ENCODE data around the gene EGR1.

The EGR1 gene

DNA sequence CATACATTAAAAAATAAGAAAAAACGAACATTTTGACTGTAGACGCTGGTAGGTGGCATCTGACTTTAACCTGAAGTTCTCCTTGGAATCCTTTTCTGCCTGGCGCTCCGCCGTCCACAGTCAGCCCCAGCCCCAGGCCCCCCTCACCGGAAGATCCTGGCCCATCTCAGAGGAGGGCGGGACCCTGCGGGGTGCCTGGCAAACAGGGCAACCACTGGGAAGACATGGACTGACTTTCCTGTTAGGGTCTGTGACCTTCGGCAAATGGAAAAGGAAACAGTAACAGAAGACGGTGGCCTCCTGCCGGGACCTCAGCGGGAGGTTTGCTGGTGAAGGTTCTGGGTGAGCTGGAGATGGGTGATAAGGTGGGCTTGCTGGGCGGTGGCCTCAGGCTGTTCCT is 11.7 kb upstream of the EGR1 start:
- no peak for DNase-seq (ENCODE audit: low read depth)

DNA sequence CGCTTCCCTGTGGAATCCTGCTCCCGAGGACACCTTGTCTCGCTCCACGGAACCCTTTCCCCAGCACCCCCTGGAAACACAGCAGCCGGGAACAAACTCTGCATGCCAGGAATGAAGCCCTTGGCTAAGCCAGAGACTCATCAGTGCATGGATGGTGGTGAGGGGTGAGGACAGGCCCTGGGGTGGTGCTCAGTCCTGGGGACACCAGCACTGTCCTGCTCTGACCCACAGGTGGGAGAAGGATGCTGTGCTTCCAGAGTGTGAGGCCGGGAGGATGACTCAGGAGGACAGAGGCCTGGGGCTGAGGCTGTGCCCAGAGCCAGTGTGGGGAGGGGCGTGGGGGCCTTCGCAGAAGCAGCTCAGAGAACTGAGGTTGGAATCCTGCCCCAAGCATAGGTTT is 11.2 kb upstream of the EGR1 start:
- no peak for DNase-seq (ENCODE audit: low read depth)

- DNase-seq (ENCODE audit: low read depth) = no peak
Measured at GRCh38 chr5:138455232-138455930, 9.9 kb upstream of the EGR1 start.

GRCh38 chr5:138457531-138458275 is 7.6 kb upstream of the EGR1 start:
- DNase-seq (ENCODE audit: low read depth) = no peak

DNA sequence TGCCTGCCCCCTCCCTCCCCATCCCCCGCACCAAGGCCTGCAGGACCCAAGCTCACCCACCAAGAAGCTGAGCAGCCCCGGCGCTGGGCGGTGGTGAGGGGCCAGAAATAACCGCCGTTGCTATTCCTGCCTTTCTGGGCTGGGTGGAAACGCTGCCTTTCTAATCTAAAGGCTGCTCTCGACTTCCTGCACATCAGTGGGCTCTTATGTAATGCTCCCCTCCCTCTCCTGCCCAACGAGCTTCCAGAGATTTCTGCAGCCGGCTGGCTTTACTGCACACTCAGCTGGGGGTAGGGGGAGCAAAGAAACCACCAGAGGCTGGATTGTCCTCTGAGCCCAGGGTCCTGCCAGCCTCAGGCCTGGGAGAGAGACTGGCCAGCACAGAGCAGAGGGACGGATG is 6.9 kb upstream of the EGR1 start:
- no peak for DNase-seq (ENCODE audit: low read depth)

DNA sequence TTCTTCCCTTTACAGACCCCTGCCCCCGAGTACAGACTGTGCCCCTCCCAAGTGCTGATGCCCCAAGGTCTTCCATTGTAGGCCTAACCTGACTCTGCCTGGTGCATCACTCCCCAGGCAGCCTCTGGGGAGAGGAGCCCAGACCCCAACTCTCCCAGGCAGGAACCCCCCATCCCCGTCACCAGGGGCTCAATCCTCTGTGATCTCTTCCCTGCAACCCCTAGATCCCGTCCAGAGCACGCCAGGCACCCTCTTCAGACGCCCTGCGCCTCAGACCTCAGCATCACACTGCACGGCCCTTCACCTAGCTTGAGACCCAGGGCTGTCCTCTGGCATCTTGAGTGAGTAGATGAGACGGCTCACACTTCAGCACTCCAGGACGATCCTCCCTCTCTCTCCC is 6.4 kb upstream of the EGR1 start:
- no peak for DNase-seq (ENCODE audit: low read depth)

- peak; percentile 73 for DNase-seq (ENCODE audit: low read depth)
Measured at GRCh38 chr5:138459311-138459933, 5.9 kb upstream of the EGR1 start.

DNA sequence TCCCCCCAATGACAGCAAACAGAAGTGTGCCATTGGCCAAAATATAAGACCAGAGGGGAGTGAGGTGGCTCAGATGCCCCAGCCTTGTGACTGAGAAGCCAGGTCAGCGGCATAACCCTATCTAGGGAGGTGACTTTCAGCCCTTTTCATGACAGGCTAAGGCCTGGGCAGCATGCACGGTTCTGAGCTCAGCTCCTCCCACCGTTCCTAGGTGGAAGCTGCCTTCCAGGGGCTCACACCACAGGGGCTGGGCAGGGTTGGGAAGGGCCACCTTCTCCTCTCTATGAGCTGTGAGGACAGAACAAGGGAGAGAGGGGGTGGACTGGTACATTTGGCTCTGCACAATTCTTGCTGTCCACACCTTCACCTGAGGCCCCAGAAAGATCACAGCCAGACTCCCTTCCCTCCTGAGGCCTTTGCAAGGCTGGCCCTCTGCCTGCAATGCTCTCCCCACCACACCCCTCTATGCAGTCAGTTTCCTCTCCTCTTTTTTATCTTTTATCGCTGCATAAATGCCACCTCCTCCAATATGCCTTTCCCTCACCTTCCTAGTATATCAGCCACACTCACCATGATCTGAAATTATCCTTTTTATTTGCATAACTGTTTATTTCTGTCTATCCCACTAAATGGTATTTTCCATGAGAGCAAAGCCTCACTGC is 5.1 kb upstream of the EGR1 start:
- no peak for DNase-seq (ENCODE audit: low read depth)

DNA sequence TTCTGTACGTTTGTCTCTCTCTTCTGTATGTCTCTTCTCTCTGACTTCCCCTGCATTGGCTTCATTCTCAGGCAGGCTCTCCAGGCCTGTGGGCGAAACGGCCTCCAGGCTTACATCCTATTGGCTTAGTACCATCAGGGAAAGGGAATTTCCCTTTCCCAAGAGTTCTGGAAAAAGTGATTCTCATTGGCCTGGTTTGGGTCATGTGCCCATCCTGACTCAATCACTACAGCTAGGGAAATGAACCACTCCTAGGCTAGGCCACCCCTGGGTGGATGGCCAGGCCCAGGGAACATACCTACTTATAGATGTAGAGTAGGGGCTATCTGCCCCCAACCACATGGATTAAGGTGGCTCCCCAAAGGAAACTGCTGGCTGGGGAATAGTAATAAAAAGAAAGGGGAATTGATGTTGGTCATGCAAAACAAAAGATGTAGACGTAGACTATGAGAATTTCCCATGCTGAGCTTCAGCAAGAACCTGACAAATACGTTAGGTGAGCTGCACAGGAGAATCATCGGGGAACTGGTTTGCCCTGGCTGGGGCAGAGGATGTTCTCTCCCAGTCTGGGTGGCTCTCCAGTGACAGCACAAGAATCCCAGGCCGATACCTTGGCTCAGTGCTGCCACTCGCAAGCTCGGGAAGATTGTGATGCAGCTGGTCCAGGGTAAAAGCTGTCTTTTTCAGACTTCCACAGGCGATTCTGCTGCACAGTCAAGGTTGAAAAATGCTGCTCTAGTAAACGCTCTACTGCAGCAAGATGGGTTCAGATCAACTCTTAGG is 3.7 kb upstream of the EGR1 start:
- no peak for DNase-seq (ENCODE audit: low read depth)

DNA sequence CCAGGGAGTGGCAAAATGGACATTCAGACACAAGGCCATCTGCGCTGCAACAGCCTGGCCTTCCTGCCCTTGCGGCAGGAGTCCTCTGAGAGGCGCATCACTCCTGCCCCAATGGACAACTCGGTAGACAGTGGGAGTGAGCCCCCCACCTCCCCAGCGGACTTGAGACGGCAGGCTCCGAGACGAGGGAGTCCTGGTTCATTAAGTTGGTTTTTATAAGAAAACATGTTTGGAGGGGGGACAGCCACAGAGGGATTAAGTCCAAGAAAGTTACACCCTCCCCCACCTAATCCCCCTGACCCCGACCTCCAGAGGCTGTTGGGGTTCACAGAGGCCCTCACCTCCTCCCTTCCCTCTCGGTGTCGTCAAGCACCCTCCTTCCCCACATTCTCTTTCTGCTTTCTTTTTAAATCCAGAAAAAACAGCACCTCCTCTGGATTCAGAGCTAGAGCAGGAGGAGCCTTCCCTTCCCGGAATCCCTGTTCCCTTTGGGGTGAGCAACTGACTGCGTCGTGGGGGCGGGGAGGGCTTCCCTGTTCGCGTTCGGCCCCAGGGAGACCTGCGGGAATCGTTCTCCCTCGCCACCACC is 1.8 kb upstream of the EGR1 start:
- no peak for DNase-seq (ENCODE audit: low read depth)

DNA sequence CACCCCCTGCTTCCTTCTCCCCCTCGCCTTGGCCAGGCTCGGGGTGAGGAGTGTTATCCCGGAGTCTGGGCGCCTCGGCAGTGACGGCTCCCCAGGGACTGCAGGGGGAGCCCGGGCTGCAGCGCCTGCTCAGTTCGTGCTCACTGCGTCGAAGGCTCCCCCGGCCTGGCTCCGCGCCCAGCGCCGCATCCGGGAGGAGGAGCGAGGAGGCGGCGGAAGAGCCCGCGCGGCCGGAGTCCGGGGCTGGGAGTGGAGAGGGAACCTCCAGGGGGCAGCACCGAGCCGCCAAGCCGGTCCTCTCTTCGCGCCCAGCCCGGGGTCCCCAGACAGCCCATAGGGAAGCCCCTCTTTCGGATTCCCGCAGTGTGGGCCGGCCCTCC is 1.3 kb upstream of the EGR1 start:
- peak; percentile 88 for DNase-seq (ENCODE audit: low read depth)

GRCh38 chr5:138464388-138465260 is 655 bp upstream of the EGR1 start:
- peak; percentile 88 for DNase-seq (ENCODE audit: low read depth)

DNA sequence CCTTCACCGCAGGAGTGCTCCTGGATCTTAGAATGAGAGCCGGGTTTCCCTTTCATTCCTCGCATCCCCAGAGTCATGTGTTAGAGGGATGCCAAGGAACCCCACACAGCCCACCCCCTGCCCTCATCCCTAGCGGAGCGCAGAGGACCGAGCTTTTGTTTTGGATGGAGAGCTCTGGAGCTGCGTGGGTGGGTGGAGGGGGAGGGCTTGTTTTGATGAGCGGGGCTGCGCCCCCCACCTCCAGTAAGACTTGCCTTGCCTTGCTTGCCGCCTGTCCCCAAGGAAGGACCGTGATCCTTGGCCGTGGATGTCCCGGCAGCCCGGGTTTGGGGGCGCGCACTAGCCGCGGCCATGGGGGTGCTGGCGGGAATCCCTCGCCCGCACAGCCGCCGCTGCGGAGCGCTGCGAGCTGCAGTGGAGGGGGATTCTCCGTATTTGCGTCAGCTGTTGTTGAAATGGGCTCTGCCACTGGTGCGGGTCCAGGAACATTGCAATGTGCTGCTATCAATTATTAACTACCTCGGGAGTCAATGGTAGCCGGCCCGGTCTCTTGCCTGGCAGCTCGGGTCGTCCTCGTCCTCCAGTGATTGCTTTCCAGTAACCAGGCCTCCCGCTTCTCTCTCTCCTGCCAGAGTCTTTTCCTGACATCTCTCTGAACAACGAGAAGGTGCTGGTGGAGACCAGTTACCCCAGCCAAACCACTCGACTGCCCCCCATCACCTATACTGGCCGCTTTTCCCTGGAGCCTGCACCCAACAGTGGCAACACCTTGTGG is 1.0 kb downstream of the EGR1 start:
- DNase-seq (ENCODE audit: low read depth) = peak; percentile 35

DNA sequence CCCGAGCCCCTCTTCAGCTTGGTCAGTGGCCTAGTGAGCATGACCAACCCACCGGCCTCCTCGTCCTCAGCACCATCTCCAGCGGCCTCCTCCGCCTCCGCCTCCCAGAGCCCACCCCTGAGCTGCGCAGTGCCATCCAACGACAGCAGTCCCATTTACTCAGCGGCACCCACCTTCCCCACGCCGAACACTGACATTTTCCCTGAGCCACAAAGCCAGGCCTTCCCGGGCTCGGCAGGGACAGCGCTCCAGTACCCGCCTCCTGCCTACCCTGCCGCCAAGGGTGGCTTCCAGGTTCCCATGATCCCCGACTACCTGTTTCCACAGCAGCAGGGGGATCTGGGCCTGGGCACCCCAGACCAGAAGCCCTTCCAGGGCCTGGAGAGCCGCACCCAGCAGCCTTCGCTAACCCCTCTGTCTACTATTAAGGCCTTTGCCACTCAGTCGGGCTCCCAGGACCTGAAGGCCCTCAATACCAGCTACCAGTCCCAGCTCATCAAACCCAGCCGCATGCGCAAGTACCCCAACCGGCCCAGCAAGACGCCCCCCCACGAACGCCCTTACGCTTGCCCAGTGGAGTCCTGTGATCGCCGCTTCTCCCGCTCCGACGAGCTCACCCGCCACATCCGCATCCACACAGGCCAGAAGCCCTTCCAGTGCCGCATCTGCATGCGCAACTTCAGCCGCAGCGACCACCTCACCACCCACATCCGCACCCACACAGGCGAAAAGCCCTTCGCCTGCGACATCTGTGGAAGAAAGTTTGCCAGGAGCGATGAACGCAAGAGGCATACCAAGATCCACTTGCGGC is 1.8 kb downstream of the EGR1 start:
- DNase-seq (ENCODE audit: low read depth) = peak; percentile 63

DNA sequence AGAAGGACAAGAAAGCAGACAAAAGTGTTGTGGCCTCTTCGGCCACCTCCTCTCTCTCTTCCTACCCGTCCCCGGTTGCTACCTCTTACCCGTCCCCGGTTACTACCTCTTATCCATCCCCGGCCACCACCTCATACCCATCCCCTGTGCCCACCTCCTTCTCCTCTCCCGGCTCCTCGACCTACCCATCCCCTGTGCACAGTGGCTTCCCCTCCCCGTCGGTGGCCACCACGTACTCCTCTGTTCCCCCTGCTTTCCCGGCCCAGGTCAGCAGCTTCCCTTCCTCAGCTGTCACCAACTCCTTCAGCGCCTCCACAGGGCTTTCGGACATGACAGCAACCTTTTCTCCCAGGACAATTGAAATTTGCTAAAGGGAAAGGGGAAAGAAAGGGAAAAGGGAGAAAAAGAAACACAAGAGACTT is 2.4 kb downstream of the EGR1 start:
- DNase-seq (ENCODE audit: low read depth) = no peak

- DNase-seq (ENCODE audit: low read depth) = peak; percentile 61
Measured at GRCh38 chr5:138468133-138468965, 3.1 kb downstream of the EGR1 start.

DNA sequence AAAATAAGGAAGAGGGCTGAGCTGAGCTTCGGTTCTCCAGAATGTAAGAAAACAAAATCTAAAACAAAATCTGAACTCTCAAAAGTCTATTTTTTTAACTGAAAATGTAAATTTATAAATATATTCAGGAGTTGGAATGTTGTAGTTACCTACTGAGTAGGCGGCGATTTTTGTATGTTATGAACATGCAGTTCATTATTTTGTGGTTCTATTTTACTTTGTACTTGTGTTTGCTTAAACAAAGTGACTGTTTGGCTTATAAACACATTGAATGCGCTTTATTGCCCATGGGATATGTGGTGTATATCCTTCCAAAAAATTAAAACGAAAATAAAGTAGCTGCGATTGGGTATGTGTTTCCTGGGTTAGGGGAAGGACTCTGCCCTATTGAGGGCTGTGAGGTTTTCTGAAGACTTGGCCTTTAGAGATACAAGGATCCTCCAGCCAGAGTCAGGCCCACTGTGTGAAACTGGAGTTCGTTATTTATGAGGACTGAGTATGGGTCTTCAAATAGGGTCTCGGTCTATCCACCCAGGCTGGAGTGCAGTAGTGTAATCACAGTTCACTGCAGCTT is 3.8 kb downstream of the EGR1 start:
- no peak for DNase-seq (ENCODE audit: low read depth)

Measured in activated T-cell treated with anti-CD3 and anti-CD28 coated beads for 1 hour (primary cell).